GM19372 (cell line): ENCODE measurements around the gene CFAP68.
"Not testable (repeated sequence)": the region's sequence is repeated elsewhere in the genome, so short reads cannot be mapped to it uniquely, and the experiment has no call there.

Experiments
- ATAC-seq: cut with Tn5 transposase; IDR thresholded peaks from one replicate; pipeline ENCODE4 v1.9.1; 2021; ENCODE audit warnings: mild to moderate bottlenecking, low read depth, moderate library complexity; ENCODE audit not compliant: unreplicated experiment

The CFAP68 gene

DNA sequence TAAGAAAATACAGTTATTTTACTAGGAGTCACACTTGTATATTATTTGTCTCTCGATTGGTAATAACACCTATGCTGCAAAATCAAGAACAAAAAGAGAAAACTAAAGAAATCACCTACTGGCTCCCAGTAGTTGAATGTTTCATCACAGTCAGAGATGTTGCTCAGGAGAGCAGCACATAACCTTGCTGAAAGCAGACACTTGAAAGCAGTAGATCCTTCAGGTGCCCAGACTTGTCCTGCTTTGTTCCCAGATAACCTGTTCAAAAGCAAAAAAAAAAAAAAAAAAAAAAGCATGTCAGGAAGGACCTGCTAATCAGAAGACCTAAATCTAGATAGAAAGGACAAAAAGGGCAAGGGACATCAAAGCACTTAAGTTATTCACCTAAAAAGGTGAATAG is 9.2 kb upstream of the CFAP68 start:
- ATAC-seq, result no peak

DNA sequence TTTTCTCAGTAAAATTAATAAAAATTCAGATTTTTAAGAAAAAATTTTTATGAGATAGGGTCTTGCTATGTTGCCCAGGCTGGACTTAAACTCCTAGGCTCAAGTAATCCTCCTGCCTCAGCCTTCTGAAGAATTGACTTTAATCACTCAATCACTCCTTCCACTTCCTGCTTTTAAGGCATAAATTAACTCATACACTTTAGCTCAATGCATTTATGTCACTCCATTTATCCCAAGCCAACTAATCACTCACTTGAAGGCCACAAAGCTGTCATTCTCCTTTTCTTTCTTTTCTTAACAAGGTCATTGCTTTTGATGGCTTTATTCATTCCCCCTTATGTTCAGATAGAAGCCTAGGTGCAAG is 8.8 kb upstream of the CFAP68 start:
- peak; percentile 20 for ATAC-seq

DNA sequence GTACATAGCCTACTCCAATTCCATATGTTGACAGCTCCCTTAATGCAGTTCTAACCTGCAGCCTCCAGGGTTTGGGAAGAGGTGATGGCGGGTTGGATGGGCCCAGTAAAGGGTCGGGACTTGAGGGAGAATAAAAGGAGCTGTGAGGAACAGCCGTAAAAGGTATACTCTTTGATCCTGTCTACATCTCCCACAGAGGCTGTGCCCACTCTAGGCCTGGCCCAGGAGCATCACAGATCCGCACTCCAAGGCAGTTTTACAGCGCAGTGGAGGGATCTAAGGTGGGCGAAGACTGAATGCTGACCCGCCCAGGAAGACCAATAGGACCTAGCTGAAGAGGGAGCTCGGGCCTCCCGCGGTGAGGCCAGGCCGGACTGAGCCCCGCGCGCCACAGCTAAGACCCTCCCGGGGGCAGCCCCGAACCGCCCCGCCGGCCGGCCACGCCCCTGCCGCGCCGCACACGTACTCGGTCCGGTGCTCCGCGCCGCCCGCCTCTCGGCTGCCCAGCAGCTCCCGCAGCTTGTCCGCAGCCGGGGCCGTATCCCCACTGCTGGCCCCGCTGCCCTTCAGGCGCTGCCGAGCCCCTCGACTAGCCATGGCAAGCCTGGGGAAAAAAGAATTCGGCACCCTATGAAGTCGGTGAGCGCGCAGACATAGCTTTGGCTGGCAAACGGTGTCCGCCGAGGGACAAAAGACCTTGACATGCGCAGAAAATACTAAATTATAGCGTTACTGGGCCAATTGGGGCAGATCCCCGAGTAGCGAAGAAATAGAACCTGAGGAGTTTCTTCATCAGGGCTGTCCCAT is 8.3 kb upstream of the CFAP68 start, which contains the start of gene ALG9:
TSS of gene ALG9 (minus strand) at position 696 of the 807 bp plus-strand sequence. CDS start at position 597, 99 bp downstream.
- peak; percentile 84 for ATAC-seq

- no peak for ATAC-seq
Observed at GRCh38 chr11:111871693-111872161, 7.6 kb upstream of the CFAP68 start.

DNA sequence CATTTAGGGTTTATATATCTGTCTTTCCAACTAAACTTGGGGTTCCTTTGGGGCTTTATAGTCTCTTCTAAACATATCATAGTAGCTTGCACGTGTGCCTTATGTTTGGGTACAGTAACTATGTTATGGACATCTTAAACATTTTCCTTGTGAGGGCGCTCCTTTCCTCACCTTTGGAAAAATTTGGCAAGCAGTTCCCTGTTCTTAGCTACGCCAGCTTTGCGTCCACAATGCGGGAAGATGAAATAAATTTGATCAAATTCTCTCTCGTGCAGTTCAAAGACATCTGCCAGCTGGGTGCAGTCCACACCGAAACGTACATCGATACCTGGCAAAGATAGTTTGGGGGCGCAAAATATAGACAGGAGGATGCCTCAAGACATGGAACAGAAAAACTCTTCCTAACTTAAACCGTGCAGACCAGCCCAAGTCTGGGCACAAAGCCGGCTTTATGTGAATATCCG is 924 bp upstream of the CFAP68 start:
- peak; percentile 3 for ATAC-seq

DNA sequence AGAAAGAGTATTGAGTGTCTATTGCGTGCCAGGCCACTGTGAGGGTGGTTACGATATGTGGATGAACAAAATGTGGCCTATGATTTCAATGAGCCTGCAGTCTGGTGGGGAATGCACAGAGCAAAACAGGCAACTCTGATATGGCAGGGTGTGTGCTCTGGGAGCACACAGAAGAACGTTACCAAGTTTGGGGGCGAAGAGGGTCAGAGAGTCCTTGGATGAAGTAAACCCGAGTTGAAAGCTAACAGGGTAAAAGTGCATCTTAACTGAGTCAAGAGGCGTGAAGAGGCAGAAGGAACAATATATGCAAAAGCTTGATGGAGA is 258 bp downstream of the CFAP68 start:
- ATAC-seq, result no peak

GRCh38 chr11:111882202-111882601 is 2.9 kb downstream of the CFAP68 start:
- ATAC-seq, result no peak

DNA sequence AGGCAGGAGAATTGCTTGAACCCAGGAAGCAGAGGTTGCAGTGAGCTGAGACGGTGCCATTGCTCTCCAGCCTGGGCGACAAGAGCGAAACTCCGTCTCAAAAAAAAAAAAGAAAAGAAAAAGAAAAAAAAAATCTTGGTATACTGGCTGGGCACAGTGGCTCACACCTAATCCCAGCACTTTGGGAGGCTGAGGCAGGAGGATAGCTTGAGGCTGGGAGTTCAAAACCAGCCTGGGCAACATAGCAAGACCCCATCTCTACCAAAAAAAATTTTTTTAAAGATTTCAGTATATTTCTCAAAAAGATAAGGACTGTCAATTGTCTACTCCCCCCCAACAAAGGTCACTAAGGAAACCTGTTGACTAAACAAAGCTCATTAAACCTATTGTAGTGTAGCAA is 5.7 kb downstream of the CFAP68 start:
- not testable (repeated sequence) for ATAC-seq

DNA sequence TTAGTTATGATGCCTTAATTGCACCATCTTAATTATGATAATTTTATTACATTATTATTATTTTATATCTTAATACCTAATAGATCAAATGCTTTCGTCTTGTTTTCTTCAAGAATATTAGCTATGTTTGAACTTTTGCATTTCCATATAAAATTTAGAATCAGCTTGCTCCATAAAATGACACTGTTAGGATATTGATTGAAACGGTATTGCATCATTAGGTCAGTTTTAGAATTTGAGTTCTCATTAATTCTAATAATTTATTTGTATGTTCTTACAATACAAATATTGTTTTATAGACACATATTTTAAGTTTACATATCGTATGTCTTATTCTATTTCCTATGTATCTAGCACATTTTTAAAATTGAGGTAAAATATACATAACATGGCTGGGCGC is 6.7 kb downstream of the CFAP68 start:
- no peak for ATAC-seq

DNA sequence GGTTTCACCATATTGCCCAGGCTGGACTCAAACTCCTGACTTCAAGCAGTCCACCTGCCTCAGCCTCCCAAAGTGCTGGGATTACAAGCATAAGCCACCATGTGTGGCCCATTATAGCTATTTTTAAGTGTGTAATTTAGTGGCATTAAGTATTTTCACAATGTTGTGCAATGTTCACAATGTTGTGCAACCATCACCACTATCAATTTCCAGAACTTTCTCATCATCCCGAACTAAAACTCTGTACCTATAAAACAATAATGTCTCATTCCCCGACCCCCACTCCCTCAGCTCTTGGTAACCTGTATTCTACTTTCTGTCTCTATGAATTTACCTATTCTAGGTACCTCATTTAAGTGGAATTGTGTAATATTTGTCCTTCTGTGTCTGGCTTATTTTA is 7.5 kb downstream of the CFAP68 start:
- no peak for ATAC-seq

- ATAC-seq, result no peak
Observed at GRCh38 chr11:111905411-111905810, 26.1 kb downstream of the CFAP68 start.

- ATAC-seq, result no peak
Observed at GRCh38 chr11:111906680-111907079, 27.3 kb downstream of the CFAP68 start.

- ATAC-seq, result no peak
Observed at GRCh38 chr11:111908639-111909305, 29.4 kb downstream of the CFAP68 start.

DNA sequence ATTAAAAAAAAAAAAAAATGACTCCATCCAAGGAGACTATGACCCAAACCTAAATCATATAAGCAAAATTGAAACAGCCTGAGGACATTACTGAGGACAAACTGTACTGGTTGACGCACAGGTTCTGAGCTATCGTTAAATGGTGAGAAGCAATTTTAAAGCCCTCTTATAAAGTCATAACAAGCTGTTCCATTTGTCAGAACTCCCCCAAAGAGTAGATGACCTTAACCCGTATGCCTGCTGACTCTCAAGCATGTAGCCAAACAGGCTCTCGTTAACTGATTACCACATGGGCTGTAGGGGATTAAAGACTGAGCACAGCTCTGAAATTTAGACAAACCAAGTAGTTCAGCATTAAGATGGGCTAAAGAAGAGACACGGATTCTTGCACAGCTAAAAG is 30.0 kb downstream of the CFAP68 start:
- ATAC-seq, result no peak

- no peak for ATAC-seq
Observed at GRCh38 chr11:111910676-111911562, 31.6 kb downstream of the CFAP68 start.

GRCh38 chr11:111911563-111912401 is 32.4 kb downstream of the CFAP68 start, which contains the start of gene CRYAB:
Gene CRYAB (minus strand): TSS chr11:111911770. CDS start chr11:111911724, 46 bp downstream.
- ATAC-seq, result no peak

DNA sequence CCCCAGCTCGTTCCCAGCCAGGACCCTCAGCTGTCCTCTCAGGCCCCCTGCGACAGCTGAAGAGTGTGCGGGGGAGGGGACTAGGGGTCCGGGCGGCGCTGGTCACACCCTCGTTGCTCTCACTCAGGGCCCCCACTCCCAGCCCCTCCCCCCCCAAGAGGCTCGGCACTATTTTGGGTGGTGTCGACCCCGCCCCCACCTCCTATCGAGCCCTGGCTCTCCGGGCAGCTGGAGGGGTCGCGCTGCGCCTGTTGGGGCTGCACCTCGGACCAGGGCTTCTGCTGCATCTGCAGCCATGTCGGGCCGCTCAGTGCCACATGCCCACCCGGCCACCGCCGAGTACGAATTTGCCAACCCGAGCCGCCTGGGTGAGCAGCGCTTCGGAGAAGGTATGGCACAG is 33.2 kb downstream of the CFAP68 start, which contains the start of gene HSPB2:
TSS of gene HSPB2 (plus strand) at position 200 of the 400 bp plus-strand sequence. CDS start at position 296, 96 bp downstream.
- ATAC-seq, result no peak

GRCh38 chr11:111913031-111913861 is 33.9 kb downstream of the CFAP68 start:
- ATAC-seq, result no peak

- ATAC-seq, result no peak
Observed at GRCh38 chr11:111913997-111914396, 34.7 kb downstream of the CFAP68 start.
